Measurements from ENCODE around the gene CRTC2. TPM values are rescaled to one million over a fixed set of nuclear protein-coding genes. Genes with fewer than 3 reads are reported as not detected.

Gene CRTC2
- total RNA-seq, 1 donor, result 6.6 TPM

GRCh38 chr1:153963850-153964331 lies 5.5 kb upstream of the CRTC2 start:
- TF ChIP-seq, protein P1, sequence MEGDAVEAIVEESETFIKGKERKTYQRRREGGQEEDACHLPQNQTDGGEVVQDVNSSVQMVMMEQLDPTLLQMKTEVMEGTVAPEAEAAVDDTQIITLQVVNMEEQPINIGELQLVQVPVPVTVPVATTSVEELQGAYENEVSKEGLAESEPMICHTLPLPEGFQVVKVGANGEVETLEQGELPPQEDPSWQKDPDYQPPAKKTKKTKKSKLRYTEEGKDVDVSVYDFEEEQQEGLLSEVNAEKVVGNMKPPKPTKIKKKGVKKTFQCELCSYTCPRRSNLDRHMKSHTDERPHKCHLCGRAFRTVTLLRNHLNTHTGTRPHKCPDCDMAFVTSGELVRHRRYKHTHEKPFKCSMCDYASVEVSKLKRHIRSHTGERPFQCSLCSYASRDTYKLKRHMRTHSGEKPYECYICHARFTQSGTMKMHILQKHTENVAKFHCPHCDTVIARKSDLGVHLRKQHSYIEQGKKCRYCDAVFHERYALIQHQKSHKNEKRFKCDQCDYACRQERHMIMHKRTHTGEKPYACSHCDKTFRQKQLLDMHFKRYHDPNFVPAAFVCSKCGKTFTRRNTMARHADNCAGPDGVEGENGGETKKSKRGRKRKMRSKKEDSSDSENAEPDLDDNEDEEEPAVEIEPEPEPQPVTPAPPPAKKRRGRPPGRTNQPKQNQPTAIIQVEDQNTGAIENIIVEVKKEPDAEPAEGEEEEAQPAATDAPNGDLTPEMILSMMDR (IDR thresholded peaks at IDR 0.05; ENCODE audit: insufficient read depth, low read length), result no peak
- peak; percentile 25 for DNase-seq (ENCODE audit: low read depth)
- H3K4me3 ChIP-seq (ENCODE audit: low read depth, low read length), result peak overlapping the region; percentile 92

GRCh38 chr1:153963030-153963849 lies 4.8 kb upstream of the CRTC2 start, which contains the start of gene SLC39A1:
SLC39A1 (minus strand) TSS chr1:153963537; CDS start chr1:153962715, 822 bp downstream.
- H3K4me3 ChIP-seq (ENCODE audit: low read depth, low read length), result peak within 1 kb of the TSS; percentile 92
- TF ChIP-seq, protein P1 (IDR thresholded peaks at IDR 0.05; ENCODE audit: insufficient read depth, low read length), result no peak
- peak; percentile 95 for DNase-seq (ENCODE audit: low read depth)

DNA sequence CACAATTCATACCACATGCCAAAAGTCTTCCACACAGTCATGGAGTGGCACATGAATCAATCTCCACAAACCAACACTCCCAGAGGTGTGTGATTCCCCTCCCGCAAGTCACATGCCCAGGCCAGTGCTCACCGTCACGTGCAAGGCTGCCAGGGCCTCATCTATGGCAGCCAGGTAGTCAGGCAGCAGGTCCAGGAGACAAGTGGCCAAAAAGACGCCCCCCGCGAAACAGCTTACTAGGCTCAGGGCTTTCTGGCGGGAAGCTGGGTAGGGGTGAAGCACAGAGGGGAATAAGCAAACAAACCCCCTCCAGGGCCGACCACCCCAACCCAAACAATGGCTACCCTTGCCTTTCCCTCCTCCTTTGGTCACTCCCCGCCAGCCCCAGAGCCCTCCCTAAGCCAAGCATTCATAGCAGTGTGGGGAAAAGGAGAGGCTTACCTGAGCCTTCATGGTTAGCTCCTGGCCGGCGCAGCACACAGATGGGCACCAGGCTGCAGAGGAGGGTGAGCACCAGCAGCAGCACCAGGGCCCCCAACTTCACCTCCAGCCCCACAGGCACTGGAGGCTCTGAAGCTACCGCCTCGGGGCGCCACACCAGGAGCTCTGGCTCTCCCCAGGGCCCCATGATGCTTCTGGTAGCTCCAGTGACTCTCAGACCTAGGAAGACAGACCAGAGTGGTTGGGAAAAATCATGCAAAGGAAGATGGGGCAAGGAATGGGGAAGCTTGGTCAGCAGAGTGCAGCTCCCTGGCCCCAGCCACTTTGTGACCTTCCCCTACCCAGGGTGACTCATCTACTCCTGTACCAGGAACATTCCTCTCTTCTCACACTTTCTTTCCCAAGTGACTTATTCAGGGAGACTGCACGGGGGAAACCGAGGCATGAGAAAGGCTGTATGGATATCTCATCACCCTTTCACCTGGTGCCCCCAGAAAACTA lies 3.9 kb upstream of the CRTC2 start:
- TF ChIP-seq, protein P1 (IDR thresholded peaks at IDR 0.05; ENCODE audit: insufficient read depth, low read length), result no peak
- H3K4me3 ChIP-seq (ENCODE audit: low read depth, low read length), result peak overlapping the region; percentile 92
- DNase-seq (ENCODE audit: low read depth), result peak; percentile 43

GRCh38 chr1:153961421-153961820 lies 3.0 kb upstream of the CRTC2 start:
- TF ChIP-seq, protein P1 (IDR thresholded peaks at IDR 0.05; ENCODE audit: insufficient read depth, low read length), result no peak
- DNase-seq (ENCODE audit: low read depth), result no peak
- peak overlapping the region; percentile 92 for H3K4me3 ChIP-seq (ENCODE audit: low read depth, low read length)

DNA sequence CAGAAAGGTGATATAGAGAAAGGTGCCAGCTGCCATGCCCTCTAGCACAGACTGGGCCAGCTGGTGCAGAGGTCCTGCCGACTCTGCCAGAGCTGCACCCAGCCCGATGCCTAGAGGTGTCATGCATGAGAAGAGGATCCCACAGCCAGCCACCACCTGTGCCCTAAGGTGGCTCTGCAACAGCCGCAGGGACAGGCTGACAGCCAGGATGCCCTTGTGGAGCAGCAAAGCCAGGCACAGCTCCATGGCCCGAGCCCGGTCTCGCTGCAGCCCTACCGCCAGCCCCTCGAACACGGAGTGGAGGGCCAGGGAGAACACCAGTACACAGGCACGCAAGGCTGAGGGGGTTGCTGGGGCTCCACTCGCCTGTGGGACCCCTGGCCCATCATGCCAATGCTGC lies 1.8 kb upstream of the CRTC2 start:
- TF ChIP-seq, protein P1 (IDR thresholded peaks at IDR 0.05; ENCODE audit: insufficient read depth, low read length), result no peak
- H3K4me3 ChIP-seq (ENCODE audit: low read depth, low read length), result no peak overlapping the region
- no peak for DNase-seq (ENCODE audit: low read depth)

- no peak overlapping the region for H3K4me3 ChIP-seq (ENCODE audit: low read depth, low read length)
- no peak for DNase-seq (ENCODE audit: low read depth)
Observed at GRCh38 chr1:153959454-153959853, 1.0 kb upstream of the CRTC2 start.

More at GRCh38 chr1:153959454-153959853, 1.0 kb upstream of the CRTC2 start:
- TF ChIP-seq, protein P1 (IDR thresholded peaks at IDR 0.05; ENCODE audit: insufficient read depth, low read length), result no peak

Measured in fibroblast of the aortic adventitia (primary cell).